Embryonic facial prominence (tissue), 1 donor: ENCODE measurements around the gene ZNF816.
"Not testable (repeated sequence)": the region's sequence is repeated elsewhere in the genome, so short reads cannot be mapped to it uniquely, and the experiment has no call there.

Experiments
- DNase-seq: peaks from one replicate; pipeline ENCODE4 v3.0.0-alpha.2; 2016; ENCODE audit errors: extremely low spot score

ZNF816 gene

DNA sequence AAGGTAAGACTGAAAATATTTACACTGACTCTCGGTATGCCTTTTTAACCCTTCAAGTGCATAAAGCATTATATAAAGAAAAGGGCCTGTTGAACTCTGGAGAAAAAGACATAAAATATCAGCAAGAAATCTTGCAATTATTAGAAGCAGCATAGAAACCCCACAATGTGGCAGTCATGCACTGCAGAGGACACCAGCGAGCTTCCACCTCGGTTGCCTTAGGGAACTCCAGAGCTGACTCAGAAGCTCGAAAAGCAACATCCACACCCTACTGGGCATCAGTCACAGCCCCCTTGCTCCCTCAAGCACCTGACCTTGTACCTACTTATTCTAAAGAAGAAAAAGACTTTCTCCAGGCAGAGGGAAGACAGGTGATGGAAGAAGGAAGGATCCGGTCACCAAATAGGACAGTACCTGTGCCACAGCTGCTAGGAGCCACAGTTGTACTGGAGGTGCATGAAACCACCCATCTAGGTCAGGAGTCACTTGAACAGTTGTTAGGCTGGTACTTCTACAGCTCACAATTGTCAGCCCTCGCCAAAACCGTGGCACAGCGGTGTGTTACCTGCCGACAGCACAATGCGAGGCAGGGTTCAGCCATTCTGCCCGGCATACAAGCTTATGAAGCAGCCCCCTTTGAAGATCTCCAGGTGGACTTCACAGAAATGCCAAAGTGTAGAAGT, 2.9 kb downstream of the ZNF816 start:
- no peak for DNase-seq

- DNase-seq: no peak
Measured at GRCh38 chr19:52957591-52957990, 5.1 kb downstream of the ZNF816 start.

DNA sequence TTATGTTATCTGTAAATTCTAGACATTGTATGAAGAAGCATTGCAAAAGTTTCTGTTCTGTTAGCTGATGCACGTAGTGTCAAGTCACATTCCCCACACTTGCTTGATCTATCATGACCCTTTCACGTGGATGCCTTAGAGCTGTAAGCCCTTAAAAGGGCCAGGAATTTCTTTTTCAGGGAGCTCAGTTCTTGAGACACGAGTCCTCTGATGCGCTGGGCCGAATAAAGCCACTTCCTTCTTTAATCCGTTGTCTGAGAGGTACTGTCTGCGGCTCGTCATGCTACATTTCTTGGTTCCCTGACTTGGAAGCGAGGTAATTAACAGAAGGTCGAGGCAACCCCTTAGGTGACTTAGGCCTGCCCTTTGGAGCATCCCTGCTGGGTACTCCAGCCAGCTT, 5.8 kb downstream of the ZNF816 start:
- no peak for DNase-seq

DNA sequence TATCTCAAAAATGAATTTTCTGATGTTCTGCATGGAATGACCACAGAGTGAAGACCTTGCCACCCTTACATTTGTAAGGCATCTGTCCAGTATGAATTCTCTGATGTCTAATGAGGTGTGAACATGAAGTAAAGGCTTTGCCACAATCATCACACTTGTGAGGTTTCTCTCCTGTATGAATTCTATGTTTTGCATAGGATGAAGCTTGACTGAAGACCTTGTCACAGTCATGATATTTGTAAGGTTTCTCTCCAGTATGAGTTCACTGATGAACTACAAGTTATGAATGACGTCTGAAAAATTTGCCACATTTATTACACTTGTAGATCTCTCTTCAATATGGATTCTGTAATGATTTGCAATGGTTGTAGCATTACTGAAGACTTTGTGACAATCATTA, 13.3 kb downstream of the ZNF816 start:
- DNase-seq: no peak

DNA sequence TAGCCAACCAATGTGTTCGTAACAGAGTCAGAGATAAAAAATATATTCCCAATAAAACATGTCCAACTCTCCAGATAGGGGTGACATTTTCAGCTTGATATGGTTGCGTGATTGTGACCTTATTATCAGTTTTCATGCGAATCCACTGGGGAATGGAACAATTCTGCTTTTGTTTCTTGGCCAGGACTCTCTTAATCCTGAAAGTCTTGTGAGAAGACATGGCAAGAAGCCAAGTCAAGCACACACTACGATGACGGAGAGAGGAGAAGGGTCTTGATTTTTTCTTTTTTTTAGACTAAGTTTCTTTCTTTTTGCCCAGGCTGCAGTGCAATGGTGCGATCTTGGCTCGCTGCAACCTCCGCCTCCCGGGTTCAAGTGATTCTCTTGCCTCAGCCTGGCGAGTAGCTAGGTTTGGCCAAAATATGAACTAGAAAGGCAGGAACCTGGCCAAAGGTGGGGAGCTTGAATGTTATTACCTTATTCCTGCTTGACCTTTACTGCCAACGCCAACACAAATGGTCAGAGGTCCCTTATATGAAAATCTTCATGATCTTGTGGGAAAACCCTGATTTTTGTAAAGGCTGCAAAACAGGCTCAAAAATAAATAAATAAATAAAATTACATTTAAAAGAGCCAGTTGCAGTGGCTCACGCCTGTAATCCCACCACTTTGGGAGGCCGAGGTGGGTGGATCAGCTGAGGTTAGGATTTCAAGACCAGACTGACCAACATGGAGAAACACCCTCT, 14.5 kb downstream of the ZNF816 start:
- no peak for DNase-seq

DNA sequence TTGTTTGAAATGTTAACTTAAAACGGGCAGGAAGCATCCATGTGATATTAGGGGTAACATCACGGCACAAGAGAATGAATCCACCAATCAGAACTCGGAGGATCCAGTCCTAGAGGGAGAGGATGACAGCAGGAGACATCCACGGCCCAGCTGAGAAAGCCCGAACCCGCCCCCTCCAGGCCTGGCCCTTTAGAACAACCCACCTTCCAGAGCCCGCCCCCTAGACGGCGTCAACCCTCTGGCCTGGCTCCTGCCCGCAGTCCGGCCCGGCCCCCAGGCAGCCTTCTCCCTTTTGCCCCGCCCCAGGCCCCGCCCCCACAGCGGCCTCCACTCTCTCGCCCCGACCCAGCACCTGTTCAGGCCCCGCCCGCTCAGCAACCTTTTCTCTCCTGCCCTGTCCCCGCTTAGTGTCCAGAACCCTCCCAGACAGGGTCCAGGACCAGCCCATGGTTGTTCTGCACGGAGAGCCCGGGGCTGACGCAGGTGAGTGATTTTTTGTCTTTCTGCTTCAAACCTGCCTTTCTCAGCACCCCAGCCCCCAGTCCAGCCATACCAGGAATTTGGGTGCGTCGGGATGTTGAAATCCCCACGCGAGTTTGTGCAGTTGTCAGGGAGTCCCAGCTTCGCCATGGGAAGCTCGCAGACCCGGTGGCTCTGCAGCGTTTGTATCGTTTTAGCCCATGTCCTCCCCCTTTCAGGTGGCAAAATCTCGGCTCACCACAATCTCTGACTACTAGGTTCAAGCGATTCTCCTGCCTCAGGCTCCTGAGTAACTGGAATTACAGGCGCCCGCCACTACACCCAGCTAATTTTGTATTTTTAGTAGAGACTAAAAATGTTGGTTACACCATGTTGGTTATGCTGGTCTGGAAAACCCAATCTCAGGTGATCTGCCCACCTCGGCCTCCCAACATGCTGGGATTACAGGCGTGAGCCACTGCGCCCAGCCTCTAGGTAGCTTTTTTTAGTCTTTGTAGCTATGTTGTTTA, 16.1 kb downstream of the ZNF816 start:
- DNase-seq: no peak

GRCh38 chr19:52945652-52946321, 16.9 kb downstream of the ZNF816 start:
- no peak for DNase-seq

- DNase-seq: not testable (repeated sequence)
Measured at GRCh38 chr19:52944703-52945493, 17.8 kb downstream of the ZNF816 start.

GRCh38 chr19:52943884-52944643, 18.6 kb downstream of the ZNF816 start:
- DNase-seq: no peak

DNA sequence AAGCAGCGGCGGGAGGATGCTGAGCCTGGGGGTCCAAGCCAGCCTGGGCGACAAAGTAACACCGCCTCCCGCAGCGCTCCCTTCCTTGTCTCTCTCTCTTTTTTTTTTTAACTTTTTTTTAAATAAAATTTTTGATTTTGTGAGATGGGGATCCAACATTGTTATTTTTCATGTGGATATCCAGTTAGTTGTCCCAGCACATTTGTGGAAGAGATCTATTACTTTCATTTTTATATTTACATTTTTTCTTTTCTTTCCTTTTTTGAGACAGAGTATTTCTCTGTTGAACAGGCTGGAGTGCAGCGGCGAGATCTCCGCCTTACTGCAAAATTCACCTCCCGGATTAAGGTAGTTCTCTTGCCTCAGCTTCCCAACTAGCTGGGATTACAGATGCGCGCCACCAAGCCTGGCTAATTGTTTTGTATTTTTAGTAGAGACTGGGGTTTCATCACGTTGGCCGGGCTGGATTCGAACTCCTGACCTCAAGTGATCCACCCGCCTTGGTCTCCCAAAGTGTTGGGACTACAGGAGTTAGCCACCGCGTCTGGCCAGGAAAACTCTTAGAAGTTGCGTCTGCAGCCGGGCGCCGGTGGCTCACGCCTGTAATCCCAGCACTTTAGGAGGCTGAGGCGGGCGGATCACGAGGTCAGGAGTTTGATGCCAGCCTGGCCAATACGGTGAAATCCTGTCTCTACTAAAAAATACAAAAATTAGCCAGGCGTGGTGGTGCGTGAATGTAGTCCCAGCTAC, 19.4 kb downstream of the ZNF816 start:
- peak; percentile 7 for DNase-seq

DNA sequence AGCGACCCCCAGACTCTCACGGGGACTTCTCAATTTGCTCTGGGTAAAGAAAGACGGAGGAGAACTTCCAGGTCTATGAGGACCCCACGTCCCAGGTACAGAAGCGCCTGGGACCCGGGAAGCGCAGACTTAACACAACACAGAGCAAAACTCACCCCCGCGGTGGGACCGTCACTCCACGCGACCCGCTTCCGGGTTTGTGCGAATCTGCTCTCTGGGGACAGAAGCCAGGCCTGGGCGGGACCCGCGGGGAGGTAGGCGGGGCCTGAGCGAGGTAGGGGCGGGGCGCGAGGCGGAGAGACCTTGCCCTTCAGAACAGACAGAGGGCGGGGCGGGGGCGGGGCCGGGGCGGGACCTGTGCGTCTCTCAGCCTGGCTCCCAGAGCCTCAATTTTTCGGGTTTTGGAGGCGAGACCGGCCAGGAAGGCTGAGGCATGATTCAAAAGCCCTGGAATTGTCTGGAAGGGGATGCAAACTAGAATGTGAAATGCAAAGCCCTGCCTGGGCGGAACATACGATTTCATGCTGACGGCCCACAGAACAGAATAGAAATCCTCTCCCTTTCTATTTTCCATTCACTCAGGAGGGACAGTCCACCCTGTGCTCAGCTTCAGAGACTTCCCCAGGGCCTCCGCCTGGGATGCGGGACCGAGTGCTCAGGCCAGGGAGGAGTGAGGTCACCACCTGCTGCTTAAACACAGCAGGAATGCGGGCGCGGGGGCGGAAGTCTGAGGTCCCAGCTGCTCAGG, 20.1 kb downstream of the ZNF816 start:
- peak; percentile 25 for DNase-seq

- DNase-seq: peak; percentile 11
Measured at GRCh38 chr19:52941941-52942385, 20.7 kb downstream of the ZNF816 start.

DNA sequence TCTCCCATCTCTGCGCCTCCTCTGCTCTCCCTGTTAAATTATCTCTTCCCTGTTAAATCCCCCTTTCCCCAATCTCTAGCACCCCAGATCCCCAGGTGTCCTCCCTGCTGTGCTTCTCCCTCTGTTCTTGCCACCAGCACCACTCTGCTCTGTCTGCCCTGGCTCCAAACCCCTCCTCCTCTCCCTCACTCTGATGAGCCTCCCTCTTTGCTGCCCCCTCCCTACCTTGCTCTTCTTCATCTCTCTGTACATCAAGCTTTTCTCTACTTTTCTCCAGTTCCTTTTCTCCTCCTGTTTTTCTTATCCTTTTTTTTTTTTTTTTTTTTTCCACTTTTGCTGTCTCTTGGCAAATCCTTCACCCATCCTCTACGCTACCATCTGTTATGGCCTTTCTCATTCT, 21.2 kb downstream of the ZNF816 start:
- not testable (repeated sequence) for DNase-seq

DNA sequence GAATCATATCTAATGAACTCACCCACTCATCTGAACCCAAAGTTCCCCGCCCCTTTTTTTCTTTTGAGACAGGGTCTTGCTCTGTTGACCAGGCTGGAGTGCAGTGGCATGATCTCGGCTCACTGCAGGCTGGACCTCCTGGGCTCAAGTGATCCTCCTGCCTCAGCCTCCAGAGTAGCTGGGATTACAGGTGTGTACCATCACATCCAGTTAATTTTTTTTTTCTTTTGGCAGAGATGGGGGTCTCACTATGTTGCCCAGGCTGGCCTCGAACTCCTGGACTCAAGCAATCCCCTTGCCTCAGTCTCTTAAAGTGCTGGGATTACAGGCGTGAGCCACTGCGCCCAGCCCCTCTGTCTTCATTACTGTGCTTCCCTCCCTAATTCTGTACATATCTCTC, 21.8 kb downstream of the ZNF816 start:
- not testable (repeated sequence) for DNase-seq

- no peak for DNase-seq
Measured at GRCh38 chr19:52938761-52939160, 23.9 kb downstream of the ZNF816 start.

GRCh38 chr19:52936954-52937325, 25.7 kb downstream of the ZNF816 start:
- DNase-seq: no peak

DNA sequence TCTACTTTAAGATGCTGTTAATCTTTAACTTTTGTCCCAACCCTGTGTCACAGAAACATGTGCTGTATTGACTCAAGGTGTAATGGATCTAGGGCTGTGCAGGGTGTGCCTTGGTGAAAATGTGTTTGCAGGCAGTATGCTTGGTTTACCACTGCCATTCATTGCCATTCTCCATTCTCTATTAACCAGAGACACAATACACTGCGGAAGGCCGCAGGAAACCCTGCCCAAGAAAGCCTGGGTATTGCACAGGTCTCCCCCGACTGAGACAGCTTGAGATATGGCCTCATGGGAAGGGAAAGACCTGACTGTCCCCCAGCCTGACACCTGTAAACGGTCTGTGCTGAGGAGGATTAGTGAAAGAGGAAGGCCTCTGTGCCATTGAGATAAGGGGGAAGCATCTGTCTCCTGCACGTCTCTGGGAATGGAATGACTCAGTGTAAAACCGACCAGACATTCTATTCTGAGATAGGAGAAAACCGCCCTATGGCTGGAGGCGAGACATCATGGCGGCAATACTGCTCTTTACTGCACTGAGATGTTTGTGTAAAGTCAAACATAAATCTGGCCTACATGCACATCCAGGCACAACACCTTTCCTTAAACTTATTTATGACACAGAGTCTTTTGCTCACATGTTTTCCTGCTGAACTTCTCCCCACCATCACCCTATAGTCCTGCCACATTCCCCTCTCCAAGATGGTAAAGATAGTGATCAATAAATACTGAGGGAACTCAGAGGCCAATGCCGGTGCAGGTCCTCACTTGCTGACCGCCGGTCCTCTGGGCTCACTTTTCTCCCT, 26.3 kb downstream of the ZNF816 start:
- DNase-seq: no peak

DNA sequence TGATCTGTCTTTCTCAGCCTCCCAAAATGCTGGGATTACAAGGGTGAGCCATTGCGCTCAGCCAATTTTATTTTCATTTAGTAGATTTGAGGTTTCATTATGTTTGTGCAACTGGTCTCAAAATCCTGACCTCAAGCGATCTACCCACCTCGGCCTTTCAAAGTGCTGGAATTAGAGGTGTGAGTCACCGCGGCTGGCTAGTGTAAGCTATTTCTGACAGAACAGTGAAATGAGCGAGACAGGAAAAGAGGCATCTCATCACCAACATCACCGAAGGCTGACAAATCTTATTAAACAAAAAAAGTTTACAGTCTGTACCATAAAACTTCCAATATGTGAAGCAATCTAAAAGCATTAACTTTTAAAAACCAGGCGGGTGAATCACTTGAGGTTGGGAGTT, 27.2 kb downstream of the ZNF816 start:
- no peak for DNase-seq
